Fibroblast of lung (primary cell): ENCODE data around the gene NAXD.

ENCODE experiments used
- CTCF ChIP-seq, 2 donors: IDR thresholded peaks in 1 of 2; conservative IDR thresholded peaks in 1 of 2; 1 replicate in 1 of 2; 2 replicates in 1 of 2; pipeline ENCODE4 v1.5.1; 2011 to 2012; ENCODE audit warnings: low read length in 2 of 2, control low read depth in 1 of 2, inconsistent platforms in 1 of 2, low read depth in 1 of 2, mild to moderate bottlenecking in 1 of 2
- EZH2 ChIP-seq: IDR thresholded peaks from 2 replicates; pipeline ENCODE4 v1.5.1; 2012; ENCODE audit warnings: low read length, control low read depth, mild to moderate bottlenecking; ENCODE audit errors: missing control alignments

- TF ChIP-seq CTCF (conservative IDR thresholded peaks at IDR 0.05 in 1 of 2, IDR thresholded peaks at IDR 0.05 in 1 of 2; ENCODE audit: low read depth in 1 of 2, low read length in 2 of 2) (no peak), EZH2 (no peak)
These were observed 28.0 kb downstream of the NAXD start for GRCh38 chr13:110643324-110643723.
